Measurements from ENCODE around the gene PLEKHG4B.

GRCh38 chr5:129820-130219 is 37.9 kb downstream of the PLEKHG4B start:
- TF ChIP-seq CTCF (IDR thresholded peaks at IDR 0.05; ENCODE audit: low read depth, low read length, missing input control) (no peak), REST (IDR thresholded peaks at IDR 0.05) (no peak)
